ENCODE data around the gene ANKZF1. TPM values are rescaled to one million over a fixed set of nuclear protein-coding genes. Genes with fewer than 3 reads are reported as not detected.

The ANKZF1 gene
- polyA plus RNA-seq, 4 donors = 28.0 to 76.6 (median 51.3) TPM

DNA sequence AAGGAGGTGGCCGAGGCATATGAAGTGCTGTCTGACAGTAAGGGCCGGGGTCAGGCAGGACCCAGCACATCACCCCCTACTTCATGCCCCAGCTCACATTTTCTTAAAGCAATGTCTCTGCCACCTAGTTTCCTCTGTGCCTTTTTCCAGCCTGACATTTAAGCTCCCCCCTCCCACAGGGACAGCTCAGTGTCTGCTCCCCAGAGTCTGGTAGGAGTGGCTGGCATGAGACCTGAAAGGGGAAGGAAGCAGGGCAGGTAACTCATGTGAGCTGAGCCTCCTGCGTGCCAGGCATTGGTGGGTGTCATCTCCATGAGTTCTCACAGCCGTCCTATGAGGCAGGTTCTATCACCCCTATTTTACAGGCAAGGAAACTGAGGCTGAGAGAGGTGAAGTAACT, 51.0 kb downstream of the ANKZF1 start:
- no peak for DNase-seq (ENCODE audit: low read depth in 4 of 4, low spot score in 3 of 4)

DNA sequence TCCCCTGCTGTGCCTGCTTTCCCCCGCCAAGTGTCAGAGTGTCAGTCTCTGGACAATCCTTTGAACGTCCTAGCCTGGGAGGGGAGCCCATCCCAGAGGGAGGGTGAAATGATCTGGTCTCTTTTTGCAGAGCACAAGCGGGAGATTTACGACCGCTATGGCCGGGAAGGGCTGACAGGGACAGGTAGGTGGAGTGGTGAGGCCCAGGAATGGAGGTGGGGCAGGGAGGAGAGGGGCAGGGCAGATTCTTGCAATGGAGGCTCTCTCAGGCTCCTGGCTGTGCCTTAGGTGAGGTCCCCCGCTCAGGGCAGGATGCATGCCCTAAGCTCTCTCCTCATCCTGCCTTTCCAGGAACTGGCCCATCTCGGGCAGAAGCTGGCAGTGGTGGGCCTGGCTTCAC, 52.0 kb downstream of the ANKZF1 start:
- DNase-seq (ENCODE audit: low read depth in 4 of 4, low spot score in 3 of 4) = no peak

DNA sequence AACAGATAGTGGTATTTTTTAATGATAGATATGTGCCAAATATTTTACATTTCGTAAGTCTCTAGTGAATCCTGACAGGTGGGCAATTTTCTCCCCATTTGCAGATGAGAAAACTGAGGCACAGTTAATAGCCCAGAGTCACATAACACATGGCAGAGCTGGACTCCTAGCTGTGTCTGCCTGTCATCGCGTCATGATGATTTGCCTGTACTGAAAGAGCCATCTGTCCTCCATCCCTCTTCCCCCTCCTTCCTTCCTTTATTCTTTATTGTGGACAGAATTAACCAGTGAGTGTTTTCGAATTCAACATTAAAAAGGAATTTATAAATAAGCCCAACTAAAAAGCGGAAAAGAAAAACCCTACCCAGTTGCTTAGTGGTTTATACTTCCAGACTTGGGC, 52.8 kb downstream of the ANKZF1 start:
- DNase-seq (ENCODE audit: low read depth in 4 of 4, low spot score in 3 of 4) = no peak

DNA sequence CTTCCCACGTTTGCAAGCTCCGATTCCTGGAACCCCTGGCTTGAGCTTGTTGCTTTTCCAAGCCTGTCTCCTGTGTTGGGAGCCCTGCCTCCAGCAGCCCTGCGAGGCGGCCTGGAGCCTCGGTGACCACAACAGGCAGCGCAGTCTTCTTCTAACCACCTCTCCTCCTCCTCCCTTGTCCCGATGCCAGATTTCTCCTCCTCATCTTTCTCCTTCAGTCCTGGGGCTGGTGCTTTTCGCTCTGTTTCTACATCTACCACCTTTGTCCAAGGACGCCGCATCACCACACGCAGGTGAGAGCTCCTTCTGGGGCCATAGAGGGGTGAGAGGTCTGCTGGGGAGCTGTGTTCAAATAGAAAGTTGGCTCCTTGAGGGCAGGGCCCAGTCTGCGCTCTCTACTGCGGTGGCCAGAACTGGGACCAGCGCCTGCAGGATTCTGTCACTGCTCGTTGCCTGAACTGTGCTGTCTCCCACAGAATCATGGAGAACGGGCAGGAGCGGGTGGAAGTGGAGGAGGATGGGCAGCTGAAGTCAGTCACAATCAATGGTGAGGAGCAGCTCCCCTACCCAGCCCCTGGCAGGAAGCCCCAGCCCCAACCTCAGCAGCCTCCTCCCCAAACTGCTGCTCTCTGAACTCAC, 53.5 kb downstream of the ANKZF1 start:
- DNase-seq (ENCODE audit: low read depth in 4 of 4, low spot score in 3 of 4) = no peak

DNA sequence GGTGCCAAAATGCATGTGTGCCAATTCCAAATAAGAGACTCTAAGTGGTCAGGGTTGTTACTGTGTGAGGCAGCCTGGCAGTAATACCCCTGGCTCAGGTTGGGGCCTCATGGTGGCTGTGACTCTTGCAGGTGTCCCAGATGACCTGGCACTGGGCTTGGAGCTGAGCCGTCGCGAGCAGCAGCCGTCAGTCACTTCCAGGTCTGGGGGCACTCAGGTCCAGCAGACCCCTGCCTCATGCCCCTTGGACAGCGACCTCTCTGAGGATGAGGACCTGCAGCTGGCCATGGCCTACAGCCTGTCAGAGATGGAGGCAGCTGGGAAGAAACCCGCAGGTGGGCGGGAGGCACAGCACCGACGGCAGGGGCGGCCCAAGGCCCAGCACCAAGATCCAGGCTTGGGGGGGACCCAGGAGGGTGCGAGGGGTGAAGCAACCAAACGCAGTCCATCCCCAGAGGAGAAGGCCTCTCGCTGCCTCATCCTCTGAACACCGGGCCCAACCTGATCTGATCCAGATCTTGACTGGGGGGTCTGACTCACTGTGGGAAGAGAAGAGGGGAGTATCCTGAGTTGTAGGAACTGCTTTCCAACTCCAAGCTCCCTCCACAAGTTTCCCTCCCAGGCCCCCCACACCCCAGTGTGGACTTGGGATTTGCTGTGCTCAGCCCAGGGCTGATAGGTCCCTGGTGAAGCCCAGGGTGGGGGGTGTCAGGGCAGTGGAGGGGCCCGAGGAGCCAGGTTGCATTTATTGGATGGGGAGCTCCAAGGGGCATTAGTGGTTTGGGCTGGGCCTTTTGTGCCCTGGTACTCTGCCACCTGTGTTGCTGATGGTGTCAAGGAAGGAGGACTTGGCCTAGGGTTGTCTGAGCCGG, 55.1 kb downstream of the ANKZF1 start:
- no peak for DNase-seq (ENCODE audit: low read depth in 4 of 4, low spot score in 3 of 4)

- DNase-seq (ENCODE audit: low read depth in 4 of 4, low spot score in 3 of 4) = no peak
These were observed 55.7 kb downstream of the ANKZF1 start for GRCh38 chr2:219285373-219285735.

- no peak for DNase-seq (ENCODE audit: low read depth in 4 of 4, low spot score in 3 of 4)
These were observed 56.4 kb downstream of the ANKZF1 start for GRCh38 chr2:219285894-219286425.

Other genes with a start within 250 kb of the ANKZF1 start
- under 1 TPM in 3 of 4 donors, not detected in 1; 0.11 to 0.46 (median 0.11) TPM for gene FEV, start 244.6 kb upstream of the ANKZF1 start, polyA plus RNA-seq (ENCODE audit: insufficient read length in 4 of 4)
- not detected for gene CRYBA2, start 236.4 kb upstream of the ANKZF1 start, polyA plus RNA-seq (ENCODE audit: insufficient read length in 4 of 4)
- gene CFAP65, start 188.3 kb upstream of the ANKZF1 start, polyA plus RNA-seq (ENCODE audit: insufficient read length in 4 of 4) = under 1 TPM; 0.20 to 0.43 (median 0.27) TPM
- gene IHH, start 168.9 kb upstream of the ANKZF1 start, polyA plus RNA-seq (ENCODE audit: insufficient read length in 4 of 4) = 1 to 10 TPM in 2 of 4 donors, under 1 TPM in 2; 0.12 to 2.5 (median 1.2) TPM
- 10 to 100 TPM; 14.8 to 21.3 (median 18.7) TPM for gene NHEJ1, start 69.0 kb upstream of the ANKZF1 start, polyA plus RNA-seq (ENCODE audit: insufficient read length in 4 of 4)
- 10 to 100 TPM in 3 of 4 donors, 1 to 10 TPM in 1; 1.2 to 24.8 (median 16.7) TPM for gene SLC23A3, start 59.8 kb upstream of the ANKZF1 start, polyA plus RNA-seq (ENCODE audit: insufficient read length in 4 of 4)
- gene CNPPD1, start 52.9 kb upstream of the ANKZF1 start, polyA plus RNA-seq (ENCODE audit: insufficient read length in 4 of 4) = 10 to 100 TPM; 39.5 to 69.2 (median 58.8) TPM
- 100 to 1,000 TPM in 3 of 4 donors, 10 to 100 TPM in 1; 85.1 to 120 (median 111) TPM for gene RETREG2, start 51.5 kb upstream of the ANKZF1 start, polyA plus RNA-seq (ENCODE audit: insufficient read length in 4 of 4)
- 10 to 100 TPM; 25.0 to 49.3 (median 35.7) TPM for gene ZFAND2B, start 23.0 kb upstream of the ANKZF1 start, polyA plus RNA-seq (ENCODE audit: insufficient read length in 4 of 4)
- 10 to 100 TPM; 29.5 to 44.5 (median 37.1) TPM for gene ABCB6, start 10.8 kb upstream of the ANKZF1 start, polyA plus RNA-seq (ENCODE audit: insufficient read length in 4 of 4)
- gene ATG9A, start 170 bp upstream of the ANKZF1 start, polyA plus RNA-seq (ENCODE audit: insufficient read length in 4 of 4) = 10 to 100 TPM; 40.8 to 45.5 (median 44.2) TPM
- 10 to 100 TPM; 12.1 to 26.1 (median 21.8) TPM for gene GLB1L, start 15.6 kb downstream of the ANKZF1 start, polyA plus RNA-seq (ENCODE audit: insufficient read length in 4 of 4)
- gene STK16, start 15.7 kb downstream of the ANKZF1 start, polyA plus RNA-seq (ENCODE audit: insufficient read length in 4 of 4) = 10 to 100 TPM; 29.0 to 43.3 (median 36.4) TPM
- gene TUBA4B, start 23.4 kb downstream of the ANKZF1 start, polyA plus RNA-seq (ENCODE audit: insufficient read length in 4 of 4) = under 1 TPM in 3 of 4 donors, not detected in 1; 0.46 to 0.69 (median 0.61) TPM
- 10 to 100 TPM in 3 of 4 donors, 1 to 10 TPM in 1; 3.4 to 53.8 (median 33.6) TPM for gene TUBA4A, start 24.1 kb downstream of the ANKZF1 start, polyA plus RNA-seq (ENCODE audit: insufficient read length in 4 of 4)
- 10 to 100 TPM; 52.1 to 80.6 (median 72.7) TPM for gene DNAJB2, start 49.6 kb downstream of the ANKZF1 start, polyA plus RNA-seq (ENCODE audit: insufficient read length in 4 of 4)
- under 1 TPM; 0.09 to 0.53 (median 0.20) TPM for gene PTPRN, start 79.6 kb downstream of the ANKZF1 start, polyA plus RNA-seq (ENCODE audit: insufficient read length in 4 of 4)
- gene RESP18, start 102.9 kb downstream of the ANKZF1 start, polyA plus RNA-seq (ENCODE audit: insufficient read length in 4 of 4) = not detected
- gene DNPEP, start 158.1 kb downstream of the ANKZF1 start, polyA plus RNA-seq (ENCODE audit: insufficient read length in 4 of 4) = 10 to 100 TPM; 44.7 to 82.9 (median 57.8) TPM
- 10 to 100 TPM in 2 of 4 donors, 1 to 10 TPM in 2; 5.5 to 10.4 (median 8.1) TPM for gene DES, start 188.6 kb downstream of the ANKZF1 start, polyA plus RNA-seq (ENCODE audit: insufficient read length in 4 of 4)
- gene SPEG, start 205.0 kb downstream of the ANKZF1 start, polyA plus RNA-seq (ENCODE audit: insufficient read length in 4 of 4) = 10 to 100 TPM in 3 of 4 donors, 1 to 10 TPM in 1; 9.7 to 18.0 (median 12.5) TPM